Stimulated activated CD8-positive, alpha-beta memory T cell treated with anti-CD3 and anti-CD28 coated beads, Interleukin-4, amount 100 ng/mL, for 48 hours (primary cell): ENCODE results near the gene JAKMIP1.

ENCODE experiments used
- DNase-seq: peaks from one replicate; pipeline ENCODE4 v3.0.0-alpha.2; 2020

The JAKMIP1 gene

GRCh38 chr4:6056976-6057766 lies 143.2 kb downstream of the JAKMIP1 start:
- no peak for DNase-seq

DNA sequence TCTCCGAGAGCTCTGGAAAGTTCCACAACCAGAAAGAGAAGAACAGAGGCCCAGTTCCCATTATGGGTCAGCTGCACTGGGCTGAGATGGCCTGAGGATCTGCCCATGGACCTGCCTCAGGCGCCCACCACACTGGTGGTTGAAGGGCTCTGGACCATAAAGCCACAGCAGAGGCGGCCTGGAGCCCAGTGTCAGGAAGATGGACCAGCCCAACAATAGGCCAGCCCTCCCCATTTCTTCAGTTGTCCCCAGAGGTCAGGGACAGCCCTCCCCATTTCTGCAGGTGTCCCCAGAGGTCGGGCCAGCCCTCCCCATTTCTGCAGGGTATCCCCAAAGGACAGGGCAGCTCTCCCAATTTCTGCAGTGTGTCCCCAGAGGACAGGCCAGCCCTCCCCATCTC lies 144.9 kb downstream of the JAKMIP1 start:
- DNase-seq = no peak

GRCh38 chr4:6055030-6055429 lies 145.3 kb downstream of the JAKMIP1 start:
- DNase-seq = no peak

- DNase-seq = no peak
These were observed 146.0 kb downstream of the JAKMIP1 start for GRCh38 chr4:6054162-6054922.

DNA sequence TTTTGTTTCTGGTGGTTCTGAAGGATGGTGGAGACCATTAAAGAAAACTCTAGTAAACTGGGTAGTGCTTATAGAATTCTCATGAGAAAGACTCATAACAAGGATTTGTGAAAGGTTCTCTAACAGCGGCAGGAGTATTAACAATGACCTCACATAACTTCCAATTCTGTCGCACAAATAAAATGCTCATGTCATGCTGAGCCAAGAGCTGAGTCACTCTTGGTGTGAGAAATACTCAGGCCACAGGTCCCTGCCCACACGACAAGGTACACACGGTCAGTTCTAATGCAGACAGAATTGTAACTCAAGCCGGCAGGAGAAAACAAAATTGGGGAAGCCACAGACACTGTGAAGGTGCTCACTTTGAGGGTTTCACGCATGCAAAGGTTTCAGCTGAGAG lies 147.7 kb downstream of the JAKMIP1 start:
- DNase-seq = no peak

GRCh38 chr4:6050551-6050950 lies 149.8 kb downstream of the JAKMIP1 start:
- no peak for DNase-seq

DNA sequence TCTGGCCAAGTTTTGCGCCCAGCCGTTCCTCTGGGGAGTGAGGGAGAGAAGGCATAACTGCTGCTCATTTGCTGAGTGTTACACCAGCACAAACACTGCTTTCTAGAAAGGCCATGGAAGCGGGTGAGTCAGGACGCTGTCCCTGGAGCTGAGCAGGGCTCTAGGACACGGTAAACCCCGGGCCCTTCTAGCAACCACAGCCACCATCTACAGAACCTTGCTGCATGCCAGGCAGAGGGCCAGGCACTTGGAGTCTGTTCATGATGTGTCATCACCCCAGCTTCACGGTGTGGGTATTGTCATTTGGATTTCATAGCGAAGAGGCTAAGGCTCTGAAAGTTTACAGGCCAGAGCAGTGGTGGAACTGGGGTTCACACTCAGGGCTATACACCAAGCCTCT lies 150.4 kb downstream of the JAKMIP1 start:
- DNase-seq = no peak

DNA sequence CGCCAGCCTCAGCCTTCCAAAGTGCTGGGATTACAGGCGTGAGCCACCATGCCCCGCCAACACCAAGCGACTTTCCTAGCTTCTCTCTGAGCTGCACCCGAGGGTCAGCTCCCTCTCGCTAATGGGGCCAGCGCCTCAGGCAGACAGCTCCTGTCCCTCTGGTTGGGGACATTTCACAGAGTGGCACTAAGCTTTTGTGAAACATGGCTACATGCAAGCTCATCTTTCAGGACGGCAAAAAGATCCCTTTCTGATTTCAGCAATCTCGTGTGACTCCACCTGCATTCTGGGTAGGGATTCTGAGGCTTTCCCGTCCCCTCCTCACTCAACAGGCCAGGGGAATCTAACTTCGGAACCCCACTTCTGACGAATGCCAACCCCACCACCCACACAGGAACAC lies 151.1 kb downstream of the JAKMIP1 start:
- DNase-seq = no peak

- DNase-seq = no peak
These were observed 151.8 kb downstream of the JAKMIP1 start for GRCh38 chr4:6048537-6048936.

DNA sequence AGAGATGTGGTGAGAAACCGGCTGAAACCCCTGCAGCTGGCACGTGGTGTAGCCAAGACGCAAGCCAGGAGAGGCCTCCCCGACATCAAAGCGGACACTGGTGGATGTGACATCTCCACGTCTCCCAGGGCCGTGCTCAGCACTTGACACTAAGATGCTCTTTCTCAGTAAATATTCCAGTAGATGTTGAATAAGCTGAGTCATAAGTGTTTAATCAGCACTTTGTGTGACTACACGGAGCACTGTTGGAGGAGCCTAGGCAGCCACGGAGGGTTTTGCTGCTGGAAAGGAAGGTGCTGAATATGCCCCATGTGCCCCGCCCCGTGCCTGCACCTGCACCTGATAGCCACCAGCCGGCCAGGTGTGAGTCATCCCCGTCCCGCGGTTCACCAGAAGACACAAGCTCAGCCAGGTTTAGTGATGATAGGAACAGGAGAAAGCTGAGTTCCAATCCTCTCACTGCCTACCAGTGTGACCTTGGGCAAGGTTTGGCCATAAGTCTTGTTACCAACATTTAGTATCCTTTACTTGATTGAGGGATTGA lies 153.1 kb downstream of the JAKMIP1 start:
- DNase-seq = peak; percentile 31

- no peak for DNase-seq
These were observed 153.7 kb downstream of the JAKMIP1 start for GRCh38 chr4:6046526-6047129.

DNA sequence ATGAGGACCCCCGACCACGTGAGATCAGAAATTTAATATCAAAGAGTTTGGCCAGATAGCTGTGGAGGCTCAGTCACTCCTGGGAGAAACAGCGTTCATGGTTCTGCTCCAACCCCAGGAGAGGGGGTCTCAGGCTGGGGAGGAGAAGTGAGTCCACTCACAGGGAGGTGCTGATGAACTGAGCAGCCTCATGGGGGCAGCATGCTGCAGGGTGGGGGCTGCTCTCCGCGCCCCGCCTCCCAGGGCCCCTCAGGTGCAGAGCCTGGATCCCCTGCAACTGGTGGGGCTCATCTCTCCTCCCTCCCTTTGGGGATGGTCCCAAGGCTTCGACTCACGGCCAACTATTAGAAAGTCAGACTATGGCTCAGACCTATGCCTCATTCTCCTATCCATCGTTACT lies 155.5 kb downstream of the JAKMIP1 start:
- no peak for DNase-seq

- DNase-seq = no peak
These were observed 156.1 kb downstream of the JAKMIP1 start for GRCh38 chr4:6044276-6044675.

DNA sequence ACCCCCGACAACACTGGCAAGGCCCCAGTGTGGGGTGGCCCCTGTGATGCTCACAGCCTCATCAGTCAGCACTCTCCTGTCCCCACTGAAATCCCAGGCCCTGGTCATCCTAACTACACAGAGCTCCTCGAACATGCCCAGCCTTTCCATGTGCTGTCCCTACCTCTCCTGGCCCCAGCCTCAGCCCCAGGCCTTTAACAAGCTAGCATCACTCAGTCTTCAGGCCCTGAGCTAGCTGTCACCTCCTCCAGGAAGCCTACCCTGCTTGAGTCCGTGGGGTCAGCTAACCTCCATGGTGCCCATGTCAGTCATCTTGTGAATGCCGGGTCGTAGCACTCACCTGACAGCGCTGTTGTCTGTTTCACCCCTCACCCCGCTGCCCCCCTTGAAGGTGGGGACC lies 156.5 kb downstream of the JAKMIP1 start:
- DNase-seq = no peak

DNA sequence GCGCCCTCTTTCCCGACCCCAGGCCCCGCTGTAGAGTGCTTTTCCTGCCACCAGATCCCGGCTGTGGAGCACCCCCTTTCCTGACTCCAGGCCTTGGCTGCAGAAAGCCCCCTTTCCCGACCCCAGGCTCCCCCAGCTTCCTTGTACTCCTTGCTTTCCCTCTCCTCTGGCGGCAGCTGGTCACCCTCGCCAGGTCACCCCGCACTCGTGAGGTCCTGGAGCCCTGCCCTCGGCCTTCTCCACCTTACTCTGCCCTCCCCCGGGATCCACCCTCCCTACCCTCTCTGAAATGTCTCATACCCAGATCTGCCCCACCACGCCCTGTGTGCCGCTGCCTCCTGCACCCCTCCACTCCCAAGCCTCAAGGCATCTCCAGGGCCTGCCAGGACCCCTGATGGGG lies 157.2 kb downstream of the JAKMIP1 start:
- no peak for DNase-seq

DNA sequence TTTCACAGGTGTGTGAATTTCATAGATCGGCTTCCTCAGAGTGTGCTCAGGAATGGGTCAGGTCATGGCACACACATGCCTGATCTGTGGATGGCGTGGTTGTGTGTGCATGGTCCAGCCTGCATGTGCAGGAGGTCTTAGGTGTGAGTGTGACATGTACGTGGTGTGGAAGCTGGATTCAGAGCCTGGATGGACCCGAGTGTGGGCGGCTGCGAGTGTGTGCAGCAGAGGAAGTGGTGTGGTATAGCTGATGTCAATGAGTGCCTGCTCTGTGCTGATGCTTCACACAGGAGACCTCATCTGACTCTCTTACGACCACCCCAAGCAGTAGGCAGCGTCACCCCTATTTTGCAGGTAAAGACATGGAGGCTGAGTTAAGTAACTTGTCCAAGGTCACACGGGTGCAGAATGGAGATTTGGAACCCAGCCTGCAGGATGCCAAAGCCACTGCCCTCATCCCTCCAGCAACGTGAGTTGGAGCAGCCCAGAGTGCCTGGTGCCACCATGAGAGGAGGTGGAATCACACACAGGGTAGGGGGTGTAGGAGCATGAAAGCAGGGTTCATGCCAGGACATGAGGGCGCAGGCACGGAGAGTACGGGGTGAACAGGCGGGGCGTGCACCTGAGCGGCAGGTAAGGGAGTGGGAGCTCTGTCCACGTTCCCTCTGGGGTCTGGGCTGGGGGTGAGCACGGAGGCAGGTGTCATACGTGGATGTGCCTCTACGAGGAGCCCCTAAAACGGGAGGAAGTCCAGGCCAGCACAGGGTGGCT lies 157.9 kb downstream of the JAKMIP1 start:
- DNase-seq = no peak

- DNase-seq = no peak
These were observed 158.5 kb downstream of the JAKMIP1 start for GRCh38 chr4:6041800-6042199.

DNA sequence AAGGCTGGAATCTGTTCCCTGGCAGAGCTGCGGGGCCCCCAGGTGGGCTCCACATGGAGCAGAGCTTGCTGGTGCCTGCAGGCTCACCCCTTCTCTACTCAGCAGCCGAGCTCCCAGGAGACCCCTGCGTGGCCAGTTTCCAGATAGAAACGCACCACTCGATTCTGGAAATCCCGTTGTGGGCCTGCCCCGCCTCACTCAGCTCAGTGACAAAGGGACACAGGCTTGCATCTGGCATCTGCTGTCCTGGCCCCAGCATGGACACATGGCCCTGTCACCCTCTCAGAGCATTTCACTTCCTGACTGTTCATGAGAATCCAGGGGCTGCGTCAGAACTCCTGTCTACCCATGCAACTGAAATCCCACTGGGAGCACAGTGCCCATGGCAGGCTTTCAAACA lies 161.6 kb downstream of the JAKMIP1 start:
- no peak for DNase-seq

DNA sequence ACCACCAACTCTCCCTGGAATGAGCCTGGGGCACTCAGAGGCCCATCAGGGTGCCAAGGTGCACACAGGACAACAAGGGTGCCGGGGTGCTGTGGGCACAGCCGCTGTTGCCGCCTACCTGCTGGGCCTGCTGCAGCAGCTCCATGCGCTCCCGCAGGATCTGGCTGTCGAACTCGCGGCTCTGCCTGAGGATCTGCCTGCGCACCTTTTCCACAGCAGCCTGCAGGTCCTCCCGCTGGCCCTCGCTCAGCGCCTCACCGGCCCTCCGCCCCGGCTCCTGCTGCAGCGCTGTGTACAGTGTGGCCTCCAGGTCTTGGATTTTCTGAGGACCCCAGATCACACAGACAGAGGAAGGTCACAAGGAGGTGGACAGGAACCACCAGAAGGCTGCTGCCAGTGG lies 164.6 kb downstream of the JAKMIP1 start:
- DNase-seq = no peak

- DNase-seq = no peak
These were observed 167.0 kb downstream of the JAKMIP1 start for GRCh38 chr4:6033381-6033780.

DNA sequence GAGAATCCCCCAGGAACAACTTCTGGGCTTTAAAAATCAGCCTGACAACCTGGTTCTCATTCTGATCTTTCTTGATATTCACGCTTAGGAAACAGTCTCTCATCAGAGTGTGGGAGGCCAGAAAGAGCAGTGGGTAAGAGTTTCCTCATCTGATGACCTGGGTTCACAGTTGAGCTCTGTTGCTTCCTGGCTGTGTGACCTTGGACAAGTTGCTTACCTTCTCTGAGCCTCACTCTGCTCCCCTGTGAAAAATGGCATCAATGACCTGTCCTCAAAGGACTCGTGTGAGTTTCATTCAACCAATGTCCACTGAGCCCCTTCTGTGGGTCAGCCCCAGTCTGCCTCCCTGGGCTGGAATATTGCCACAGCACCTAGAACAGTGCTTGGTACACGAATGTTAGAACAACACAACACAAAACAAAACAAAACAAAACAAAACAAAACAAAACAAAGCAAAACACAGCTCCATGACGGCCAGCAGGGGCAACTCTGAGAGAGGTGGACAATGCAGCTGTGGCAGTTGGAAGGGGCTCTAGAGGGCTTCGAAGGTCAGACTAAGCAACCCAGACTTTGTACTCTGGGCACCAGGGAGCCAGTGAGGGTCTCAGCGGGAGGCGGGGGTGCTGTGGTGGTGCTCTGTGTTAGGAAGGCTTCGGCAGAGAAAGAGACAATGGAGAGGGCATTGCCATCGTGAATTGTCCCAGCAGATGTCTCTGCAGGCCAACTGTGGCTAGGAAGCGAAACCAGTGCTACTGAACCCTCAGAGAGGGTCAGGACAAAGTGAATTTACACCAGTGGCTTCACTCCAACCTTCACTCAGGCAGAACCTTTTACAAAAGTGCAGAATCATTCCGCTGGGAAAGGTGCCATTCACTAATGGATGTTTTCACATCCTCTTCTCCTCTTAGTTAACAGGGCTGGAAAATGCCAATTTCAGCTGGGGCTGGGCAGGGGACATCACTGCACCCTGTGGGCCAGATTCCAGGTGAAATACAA lies 167.8 kb downstream of the JAKMIP1 start:
- no peak for DNase-seq

DNA sequence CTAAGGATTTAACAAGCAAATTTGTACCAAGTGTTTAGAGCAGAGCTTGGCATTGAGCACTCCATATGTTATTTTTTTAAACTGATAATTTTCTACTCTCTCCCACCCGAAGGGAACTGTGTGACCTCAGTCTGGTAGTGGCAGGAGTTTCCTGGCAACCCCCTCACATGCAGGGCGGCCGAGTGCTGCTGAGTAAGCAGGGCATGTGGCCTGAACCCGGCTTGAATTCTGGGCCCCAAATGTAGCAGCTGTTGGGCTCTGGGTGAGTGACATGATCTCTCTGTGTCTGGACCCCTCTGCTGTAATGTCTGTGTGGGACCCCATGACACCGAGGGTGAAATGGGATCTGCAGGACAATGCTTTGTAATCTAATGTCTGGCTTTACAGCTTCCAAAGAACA lies 168.5 kb downstream of the JAKMIP1 start:
- DNase-seq = no peak
